GM12878 (cell line): ENCODE measurements around the gene TMEM150A. TPM values are rescaled to one million over a fixed set of nuclear protein-coding genes. Genes with fewer than 3 reads are reported as not detected.

Experiments used
- ATAC-seq: fragments of 200-7000 bp; cut with Tn5 transposase; 3 replicates; pipeline ENCODE4 v1.9.1; 2020; ENCODE audit warnings: mild to moderate bottlenecking, moderate library complexity
- BruUV-seq: library from RNA; stranded (reverse); fragments of 400-500 nt; replicated peaks from 2 replicates; lab custom pipeline; 2021; lab: Mats Ljungman, UMichigan
- CTCF ChIA-PET: fragments of 300-600 bp; sonication (Branson Sonifier 250); formaldehyde crosslinking; extraction: SDS; loops from one replicate; lab custom pipeline; 2021; ENCODE audit warnings: inconsistent platforms; lab: Yijun Ruan, JAX
- POLR2A ChIA-PET: fragments of 350-600 bp; formaldehyde crosslinking; extraction: SDS; loops from one replicate; lab custom pipeline; 2021; ENCODE audit warnings: inconsistent platforms; lab: Charles Lee
- RAD21 ChIA-PET: fragments of 300-600 bp; sonication (Branson Sonifier 250); formaldehyde crosslinking; loops from one replicate; lab custom pipeline; 2023; ENCODE audit warnings: antibody characterized with exemption; ENCODE audit not compliant: unreplicated experiment; lab: Charles Lee
- SMC1A ChIA-PET: fragments of 300-600 bp; sonication (Branson Sonifier 250); formaldehyde crosslinking; loops from one replicate; lab custom pipeline; 2023; ENCODE audit not compliant: unreplicated experiment, uncharacterized antibody; lab: Charles Lee
- DNase-seq: peaks from one replicate; pipeline ENCODE4 v3.0.0-alpha.2; 2011; ENCODE audit warnings: low read depth, low spot score
- FAIRE-seq: peaks from 3 replicates; lab custom pipeline; 2011; peaks lifted over from hg19 to GRCh38; lab: Jason Lieb, UNC
- H2AFZ ChIP-seq: 2 replicates; pipeline ENCODE4 v1.6.0; 2011; ENCODE audit warnings: low read depth, low read length, control low read depth; ENCODE audit not compliant: control insufficient read depth
- H3K27ac ChIP-seq: 2 replicates; pipeline ENCODE4 v1.5.1; 2011; ENCODE audit warnings: control low read depth; ENCODE audit not compliant: control insufficient read depth, insufficient read depth
- H3K27me3 ChIP-seq, 2 experiments: replicated peaks in 1 of 2; 2 replicates each; pipeline versions ENCODE4 v1.6.0 to v1.6.1; 2011; ENCODE audit warnings: low read length in 1 of 2; ENCODE audit not compliant: control insufficient read depth in 2 of 2, insufficient read depth in 2 of 2
- H3K36me3 ChIP-seq, 2 experiments: 2 replicates each; pipeline ENCODE4 v1.5.1; 2011; ENCODE audit warnings: low read length in 1 of 2; ENCODE audit not compliant: control insufficient read depth in 2 of 2, insufficient read depth in 2 of 2
- H3K4me1 ChIP-seq: 2 replicates; pipeline ENCODE4 v1.6.1; 2011; ENCODE audit warnings: mild to moderate bottlenecking, low read length, moderate library complexity, mixed read lengths; ENCODE audit not compliant: control insufficient read depth, insufficient read depth
- H3K4me2 ChIP-seq: 2 replicates; pipeline ENCODE4 v1.6.0; 2011; ENCODE audit warnings: control low read depth; ENCODE audit not compliant: control insufficient read depth, insufficient read depth
- H3K4me3 ChIP-seq: fragments of 200-600 bp; sonication (generic); 2 replicates; pipeline ENCODE4 v1.5.1; 2016
- H3K79me2 ChIP-seq: 2 replicates; pipeline ENCODE4 v1.6.0; 2011; ENCODE audit warnings: low read length; ENCODE audit not compliant: control insufficient read depth, insufficient read depth
- H3K9ac ChIP-seq: 2 replicates; pipeline ENCODE4 v1.8.0; 2011; ENCODE audit warnings: low read length, control low read depth, mixed read lengths; ENCODE audit not compliant: control insufficient read depth, insufficient read depth
- H3K9me3 ChIP-seq: replicated peaks from 3 replicates; pipeline ENCODE4 v1.5.1; 2011; ENCODE audit warnings: mild to moderate bottlenecking, low read length; ENCODE audit not compliant: control insufficient read depth, insufficient read depth
- H4K20me1 ChIP-seq: 2 replicates; pipeline ENCODE4 v1.6.0; 2011; ENCODE audit not compliant: control insufficient read depth, insufficient read depth
- EZH2 ChIP-seq: IDR thresholded peaks from 2 replicates; pipeline ENCODE4 v1.6.1; 2012; ENCODE audit warnings: low read depth, mild to moderate bottlenecking, control low read depth, inconsistent platforms, low read length, borderline replicate concordance; ENCODE audit not compliant: control insufficient read depth
- NBN ChIP-seq: fragments of 450-650 bp; IDR thresholded peaks from 2 replicates; pipeline ENCODE4 v1.6.1; 2016
- RAD21 ChIP-seq: IDR thresholded peaks from 2 replicates; pipeline ENCODE4 v1.6.1; 2011; ENCODE audit warnings: mild to moderate bottlenecking, low read depth, low read length, moderate library complexity; ENCODE audit not compliant: insufficient read depth
- TCF7 ChIP-seq: IDR thresholded peaks from 2 replicates; pipeline ENCODE4 v1.6.1; 2014; ENCODE audit warnings: antibody characterized with exemption, borderline replicate concordance
- WGBS: methylation state at CpG from one replicate; pipeline ENCODE4 v1.1.6; 2016; ENCODE audit warnings: low lambda C conversion rate; ENCODE audit not compliant: insufficient replicate concordance, insufficient coverage; ENCODE audit errors: missing lambda C conversion rate; 5-methylcytosine and 5-hydroxymethylcytosine counted together
- in situ Hi-C: fragments of 300-500 bp; cut with MboI; formaldehyde crosslinking; loops from 9 replicates; pipeline ENCODE4 v1.14.3; 2018; ENCODE audit warnings: mixed read lengths
- intact Hi-C: fragments of 100-400 bp; cut with micrococcal nuclease; formaldehyde crosslinking; loops from one replicate; pipeline ENCODE4 v1.14.2; 2022; ENCODE audit not compliant: unreplicated experiment
- polyA plus RNA-seq, 11 experiments: library from polyadenylated mRNA; depleted of rRNA in 4 of 11; unstranded in 6 of 11; stranded (reverse) in 5 of 11; fragments of >200 nt; fragmentation: Nextera tagmentation in 4 of 11; fragmentation: Illumina TruSeq in 1 of 11; extraction: Ambion mirVana in 4 of 11; extraction: Trizol in 1 of 11; gene quantifications; 1 replicate in 1 of 11; 2 replicates in 10 of 11; pipeline versions ENCODE4 v1.2.1 to v1.2.3, GENCODE V29; 2011 to 2016; ENCODE audit warnings: inconsistent platforms in 2 of 11, missing spikeins in 2 of 11, low read depth in 1 of 11
- total RNA-seq, 4 experiments: library from RNA; depleted of rRNA in 3 of 4; stranded (reverse); fragments of >200 nt in 3 of 4; fragmentation: Illumina TruSeq in 1 of 4; extraction: Trizol in 1 of 4; gene quantifications; 2 replicates each; pipeline versions ENCODE4 v1.2.1 to v1.2.3, GENCODE V29; 2013 to 2021
- TF ChIP-seq, protein P1 (sequence below): IDR thresholded peaks from 2 replicates; pipeline ENCODE4 v1.6.1; 2012; ENCODE audit warnings: low read depth, low read length, improper control_type of control experiment

Gene TMEM150A
- total and polyA plus RNA-seq, 10 of the 15 experiments (the other 5 are each of a cell fraction or from before 2014, with no cell fraction given), result 0.45 to 4.4 (median 2.6) TPM

- Histone ChIP-seq H3K27ac (no peak overlapping the region), H3K4me2 (no peak overlapping the region), H3K4me1 (no peaks in the 10 kb centered on the region), H3K36me3 (peaks cover 8 to 19% of the 10 kb centered on the region in 2 experiments), H3K9ac (no peak overlapping the region), H3K4me3 (no peak overlapping the region), H4K20me1 (no peaks in the 10 kb centered on the region), H3K79me2 (no peaks in the 10 kb centered on the region), H2AFZ (no peak overlapping the region), H3K27me3 (no peaks in the 10 kb centered on the region), H3K9me3 (no peaks in the 10 kb centered on the region)
- CTCF ChIA-PET, result interaction anchor here (0.9 to 10.4 kb wide), 15 partner anchors 8 to 252 kb away, joined by 3 to 336 read pairs (median 4); partner anchors contain the start of genes GGCX, MAT2A, RNF181 and SH2D6
- WGBS, result 89% methylated on average over 10 of the region's 10 CpGs
- DNase-seq (no peak), ATAC-seq (no peak), FAIRE-seq (no peak)
- intact Hi-C loops (loop anchor here (5.0 kb wide), 2 partner anchors 223 to 248 kb away; partner anchors contain the start of gene TGOLN2), in situ Hi-C loops (no loop called here)
- TF ChIP-seq EZH2 (no peak), RAD21 (no peak), NBN (no peak), TCF7 (no peak)
- TF ChIP-seq, protein P1, sequence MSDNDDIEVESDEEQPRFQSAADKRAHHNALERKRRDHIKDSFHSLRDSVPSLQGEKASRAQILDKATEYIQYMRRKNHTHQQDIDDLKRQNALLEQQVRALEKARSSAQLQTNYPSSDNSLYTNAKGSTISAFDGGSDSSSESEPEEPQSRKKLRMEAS, result no peak
- POLR2A ChIA-PET, result interaction anchor here (0.5 to 2.8 kb wide), 7 partner anchors 9 to 131 kb away, joined by 3 to 17 read pairs (median 6); partner anchors contain the start of gene GGCX
- no TSS peak for BruUV-seq
- SMC1A ChIA-PET, result interaction anchor here (0.7 to 6.3 kb wide), 11 partner anchors 10 to 250 kb away, joined by 3 to 201 read pairs (median 4); partner anchors contain the start of genes GGCX, MAT2A and SH2D6
- RAD21 ChIA-PET, result interaction anchor here (1.0 to 7.7 kb wide), 8 partner anchors 9 to 159 kb away, joined by 3 to 179 read pairs (median 10); partner anchors contain the start of genes MAT2A, RNF181 and SH2D6
These were observed 52.0 kb downstream of the TMEM150A start for GRCh38 chr2:85550486-85550885.
